ENCODE results near the gene LRP1-AS. TPM values are rescaled to one million over a fixed set of nuclear protein-coding genes. Genes with fewer than 3 reads are reported as not detected.

Gene LRP1-AS
- total RNA-seq, 1 experiment from 2014 or later, result not detected

DNA sequence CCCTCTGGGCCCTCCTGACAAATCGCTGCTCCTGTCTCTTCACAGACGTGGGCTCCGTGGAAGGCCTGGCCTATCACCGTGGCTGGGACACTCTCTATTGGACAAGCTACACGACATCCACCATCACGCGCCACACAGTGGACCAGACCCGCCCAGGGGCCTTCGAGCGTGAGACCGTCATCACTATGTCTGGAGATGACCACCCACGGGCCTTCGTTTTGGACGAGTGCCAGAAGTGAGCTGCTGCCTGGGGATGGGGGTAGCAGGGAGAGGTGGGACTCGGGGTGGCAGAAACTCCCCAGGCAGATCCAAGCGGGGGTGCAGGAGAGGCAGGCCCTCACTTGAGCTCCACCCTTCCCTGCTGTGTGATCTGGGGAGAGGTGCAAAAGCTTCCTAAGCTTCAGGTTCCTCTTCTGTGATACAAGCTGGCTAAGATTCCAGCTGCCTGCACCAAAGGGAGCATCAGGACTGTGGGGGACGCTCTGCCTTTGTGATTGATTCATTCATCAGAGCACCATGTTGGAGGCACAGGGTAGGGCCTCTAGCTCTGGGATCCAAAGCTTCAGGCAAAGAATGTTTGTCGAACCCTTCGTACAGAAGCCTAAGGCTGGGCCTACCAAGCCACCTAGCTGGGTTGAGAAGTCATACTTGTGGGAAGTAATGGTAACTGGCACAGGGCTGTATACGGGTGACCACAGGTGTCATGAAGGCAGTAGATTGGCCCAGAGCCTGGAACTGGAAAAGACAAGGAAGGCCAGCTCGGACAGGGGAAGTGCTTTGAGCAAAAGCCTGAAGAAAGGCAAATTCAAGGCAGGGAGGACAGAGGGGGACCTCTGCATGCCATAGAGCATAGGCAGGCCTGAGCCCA lies 40.0 kb upstream of the LRP1-AS start:
- DNase-seq (ENCODE audit: low spot score), result no peak
- H3K4me1 Mint-ChIP-seq, result peaks cover 4% of the 10 kb centered on the region
- no peak overlapping the region for H3K4me3 Mint-ChIP-seq
- no peaks in the 10 kb centered on the region for H3K27me3 Mint-ChIP-seq (ENCODE audit: low read depth)
- H3K27ac Mint-ChIP-seq, result no peak overlapping the region; the same call in 1 of the 2 replicates
- peaks cover 78% of the 10 kb centered on the region for H3K36me3 Mint-ChIP-seq
- ChIA-PET CTCF (interaction anchor here (1.0 to 4.1 kb wide), 3 partner anchors 12 to 63 kb away, joined by 3 to 34 read pairs (median 5); no protein-coding TSS in a partner anchor), POLR2A (interaction anchor here (0.8 kb wide), 1 partner anchor 19 kb away, joined by 3 read pairs; no protein-coding TSS in a partner anchor)
- peaks cover 5% of the 10 kb centered on the region; the same call in 1 of the 2 replicates for H3K9me3 Mint-ChIP-seq
- no peak for TF ChIP-seq ZNF138 (CRISPR knock-in tag; conservative IDR thresholded peaks at IDR 0.05)
- TF ChIP-seq, protein P1, sequence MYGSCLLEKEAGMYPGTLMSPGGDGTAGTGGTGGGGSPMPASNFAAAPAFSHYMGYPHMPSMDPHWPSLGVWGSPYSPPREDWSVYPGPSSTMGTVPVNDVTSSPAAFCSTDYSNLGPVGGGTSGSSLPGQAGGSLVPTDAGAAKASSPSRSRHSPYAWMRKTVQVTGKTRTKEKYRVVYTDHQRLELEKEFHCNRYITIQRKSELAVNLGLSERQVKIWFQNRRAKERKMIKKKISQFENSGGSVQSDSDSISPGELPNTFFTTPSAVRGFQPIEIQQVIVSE (CRISPR knock-in tag; IDR thresholded peaks at IDR 0.05; ENCODE audit: borderline replicate concordance), result no peak
- TF ChIP-seq, protein P2, sequence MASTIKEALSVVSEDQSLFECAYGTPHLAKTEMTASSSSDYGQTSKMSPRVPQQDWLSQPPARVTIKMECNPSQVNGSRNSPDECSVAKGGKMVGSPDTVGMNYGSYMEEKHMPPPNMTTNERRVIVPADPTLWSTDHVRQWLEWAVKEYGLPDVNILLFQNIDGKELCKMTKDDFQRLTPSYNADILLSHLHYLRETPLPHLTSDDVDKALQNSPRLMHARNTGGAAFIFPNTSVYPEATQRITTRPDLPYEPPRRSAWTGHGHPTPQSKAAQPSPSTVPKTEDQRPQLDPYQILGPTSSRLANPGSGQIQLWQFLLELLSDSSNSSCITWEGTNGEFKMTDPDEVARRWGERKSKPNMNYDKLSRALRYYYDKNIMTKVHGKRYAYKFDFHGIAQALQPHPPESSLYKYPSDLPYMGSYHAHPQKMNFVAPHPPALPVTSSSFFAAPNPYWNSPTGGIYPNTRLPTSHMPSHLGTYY (CRISPR knock-in tag; IDR thresholded peaks at IDR 0.05), result no peak
- TF ChIP-seq ETV6 (CRISPR knock-in tag; IDR thresholded peaks at IDR 0.05), result no peak
- TF ChIP-seq, protein P3, sequence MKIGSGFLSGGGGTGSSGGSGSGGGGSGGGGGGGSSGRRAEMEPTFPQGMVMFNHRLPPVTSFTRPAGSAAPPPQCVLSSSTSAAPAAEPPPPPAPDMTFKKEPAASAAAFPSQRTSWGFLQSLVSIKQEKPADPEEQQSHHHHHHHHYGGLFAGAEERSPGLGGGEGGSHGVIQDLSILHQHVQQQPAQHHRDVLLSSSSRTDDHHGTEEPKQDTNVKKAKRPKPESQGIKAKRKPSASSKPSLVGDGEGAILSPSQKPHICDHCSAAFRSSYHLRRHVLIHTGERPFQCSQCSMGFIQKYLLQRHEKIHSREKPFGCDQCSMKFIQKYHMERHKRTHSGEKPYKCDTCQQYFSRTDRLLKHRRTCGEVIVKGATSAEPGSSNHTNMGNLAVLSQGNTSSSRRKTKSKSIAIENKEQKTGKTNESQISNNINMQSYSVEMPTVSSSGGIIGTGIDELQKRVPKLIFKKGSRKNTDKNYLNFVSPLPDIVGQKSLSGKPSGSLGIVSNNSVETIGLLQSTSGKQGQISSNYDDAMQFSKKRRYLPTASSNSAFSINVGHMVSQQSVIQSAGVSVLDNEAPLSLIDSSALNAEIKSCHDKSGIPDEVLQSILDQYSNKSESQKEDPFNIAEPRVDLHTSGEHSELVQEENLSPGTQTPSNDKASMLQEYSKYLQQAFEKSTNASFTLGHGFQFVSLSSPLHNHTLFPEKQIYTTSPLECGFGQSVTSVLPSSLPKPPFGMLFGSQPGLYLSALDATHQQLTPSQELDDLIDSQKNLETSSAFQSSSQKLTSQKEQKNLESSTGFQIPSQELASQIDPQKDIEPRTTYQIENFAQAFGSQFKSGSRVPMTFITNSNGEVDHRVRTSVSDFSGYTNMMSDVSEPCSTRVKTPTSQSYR (CRISPR knock-in tag; IDR thresholded peaks at IDR 0.05), result no peak
- no peak for TF ChIP-seq ZNF396 (CRISPR knock-in tag; IDR thresholded peaks at IDR 0.05; ENCODE audit: borderline replicate concordance)
- TF ChIP-seq, protein P4, sequence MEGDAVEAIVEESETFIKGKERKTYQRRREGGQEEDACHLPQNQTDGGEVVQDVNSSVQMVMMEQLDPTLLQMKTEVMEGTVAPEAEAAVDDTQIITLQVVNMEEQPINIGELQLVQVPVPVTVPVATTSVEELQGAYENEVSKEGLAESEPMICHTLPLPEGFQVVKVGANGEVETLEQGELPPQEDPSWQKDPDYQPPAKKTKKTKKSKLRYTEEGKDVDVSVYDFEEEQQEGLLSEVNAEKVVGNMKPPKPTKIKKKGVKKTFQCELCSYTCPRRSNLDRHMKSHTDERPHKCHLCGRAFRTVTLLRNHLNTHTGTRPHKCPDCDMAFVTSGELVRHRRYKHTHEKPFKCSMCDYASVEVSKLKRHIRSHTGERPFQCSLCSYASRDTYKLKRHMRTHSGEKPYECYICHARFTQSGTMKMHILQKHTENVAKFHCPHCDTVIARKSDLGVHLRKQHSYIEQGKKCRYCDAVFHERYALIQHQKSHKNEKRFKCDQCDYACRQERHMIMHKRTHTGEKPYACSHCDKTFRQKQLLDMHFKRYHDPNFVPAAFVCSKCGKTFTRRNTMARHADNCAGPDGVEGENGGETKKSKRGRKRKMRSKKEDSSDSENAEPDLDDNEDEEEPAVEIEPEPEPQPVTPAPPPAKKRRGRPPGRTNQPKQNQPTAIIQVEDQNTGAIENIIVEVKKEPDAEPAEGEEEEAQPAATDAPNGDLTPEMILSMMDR (IDR thresholded peaks at IDR 0.05), result no peak
- ATAC-seq, result no peak

DNA sequence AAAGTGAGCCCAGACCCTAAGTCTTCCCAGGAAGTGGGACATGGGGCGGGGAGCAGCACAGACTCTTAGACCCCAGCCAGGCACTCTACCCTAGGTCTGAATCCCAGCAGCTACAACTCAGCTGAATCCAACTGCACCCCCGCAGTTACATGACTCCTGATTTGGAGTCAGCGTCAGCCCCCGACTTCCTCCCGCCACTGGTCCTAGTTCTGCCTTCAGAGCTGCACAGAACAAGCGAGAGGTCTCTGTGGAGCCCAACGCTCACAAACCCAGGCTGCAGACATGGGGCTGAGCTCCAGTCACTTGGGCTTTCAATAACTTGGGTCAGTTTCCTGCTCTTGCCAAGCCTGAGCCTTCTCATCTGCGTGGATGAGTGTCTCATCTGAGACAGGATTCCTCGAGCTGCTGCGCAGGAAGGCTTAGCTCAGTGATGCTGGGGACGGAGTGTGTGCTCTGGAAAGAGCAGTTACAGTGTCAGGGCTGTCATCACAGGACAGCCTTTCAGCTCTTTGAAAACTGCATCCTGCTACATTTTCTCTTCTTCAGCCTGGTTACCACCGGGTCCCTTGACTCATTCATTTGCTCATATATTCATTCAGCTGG lies 38.6 kb upstream of the LRP1-AS start:
- POLR2A ChIA-PET, result no interaction called here
- Mint-ChIP-seq H3K9me3 (no peaks in the 10 kb centered on the region), H3K27me3 (ENCODE audit: low read depth) (no peaks in the 10 kb centered on the region), H3K36me3 (peaks cover 63% of the 10 kb centered on the region), H3K4me3 (no peak overlapping the region), H3K27ac (no peak overlapping the region), H3K4me1 (peaks cover 4% of the 10 kb centered on the region)
- DNase-seq (ENCODE audit: low spot score) (no peak), ATAC-seq (no peak)
- CTCF ChIA-PET, result interaction anchor here (0.7 to 4.1 kb wide), 5 partner anchors 10 to 117 kb away, joined by 3 to 34 read pairs (median 4); no protein-coding TSS in a partner anchor
- TF ChIP-seq, protein P5, sequence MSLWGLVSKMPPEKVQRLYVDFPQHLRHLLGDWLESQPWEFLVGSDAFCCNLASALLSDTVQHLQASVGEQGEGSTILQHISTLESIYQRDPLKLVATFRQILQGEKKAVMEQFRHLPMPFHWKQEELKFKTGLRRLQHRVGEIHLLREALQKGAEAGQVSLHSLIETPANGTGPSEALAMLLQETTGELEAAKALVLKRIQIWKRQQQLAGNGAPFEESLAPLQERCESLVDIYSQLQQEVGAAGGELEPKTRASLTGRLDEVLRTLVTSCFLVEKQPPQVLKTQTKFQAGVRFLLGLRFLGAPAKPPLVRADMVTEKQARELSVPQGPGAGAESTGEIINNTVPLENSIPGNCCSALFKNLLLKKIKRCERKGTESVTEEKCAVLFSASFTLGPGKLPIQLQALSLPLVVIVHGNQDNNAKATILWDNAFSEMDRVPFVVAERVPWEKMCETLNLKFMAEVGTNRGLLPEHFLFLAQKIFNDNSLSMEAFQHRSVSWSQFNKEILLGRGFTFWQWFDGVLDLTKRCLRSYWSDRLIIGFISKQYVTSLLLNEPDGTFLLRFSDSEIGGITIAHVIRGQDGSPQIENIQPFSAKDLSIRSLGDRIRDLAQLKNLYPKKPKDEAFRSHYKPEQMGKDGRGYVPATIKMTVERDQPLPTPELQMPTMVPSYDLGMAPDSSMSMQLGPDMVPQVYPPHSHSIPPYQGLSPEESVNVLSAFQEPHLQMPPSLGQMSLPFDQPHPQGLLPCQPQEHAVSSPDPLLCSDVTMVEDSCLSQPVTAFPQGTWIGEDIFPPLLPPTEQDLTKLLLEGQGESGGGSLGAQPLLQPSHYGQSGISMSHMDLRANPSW (CRISPR knock-in tag; conservative IDR thresholded peaks at IDR 0.05; ENCODE audit: low read depth), result no peak
- TF ChIP-seq, protein P6, sequence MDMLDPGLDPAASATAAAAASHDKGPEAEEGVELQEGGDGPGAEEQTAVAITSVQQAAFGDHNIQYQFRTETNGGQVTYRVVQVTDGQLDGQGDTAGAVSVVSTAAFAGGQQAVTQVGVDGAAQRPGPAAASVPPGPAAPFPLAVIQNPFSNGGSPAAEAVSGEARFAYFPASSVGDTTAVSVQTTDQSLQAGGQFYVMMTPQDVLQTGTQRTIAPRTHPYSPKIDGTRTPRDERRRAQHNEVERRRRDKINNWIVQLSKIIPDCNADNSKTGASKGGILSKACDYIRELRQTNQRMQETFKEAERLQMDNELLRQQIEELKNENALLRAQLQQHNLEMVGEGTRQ (CRISPR knock-in tag; IDR thresholded peaks at IDR 0.05), result no peak
- TF ChIP-seq FOXK1 (CRISPR knock-in tag; IDR thresholded peaks at IDR 0.05) (no peak), NFATC4 (CRISPR knock-in tag; IDR thresholded peaks at IDR 0.05) (no peak), ZNF219 (CRISPR knock-in tag; IDR thresholded peaks at IDR 0.05; ENCODE audit: borderline replicate concordance) (no peak)
- TF ChIP-seq, protein P7, sequence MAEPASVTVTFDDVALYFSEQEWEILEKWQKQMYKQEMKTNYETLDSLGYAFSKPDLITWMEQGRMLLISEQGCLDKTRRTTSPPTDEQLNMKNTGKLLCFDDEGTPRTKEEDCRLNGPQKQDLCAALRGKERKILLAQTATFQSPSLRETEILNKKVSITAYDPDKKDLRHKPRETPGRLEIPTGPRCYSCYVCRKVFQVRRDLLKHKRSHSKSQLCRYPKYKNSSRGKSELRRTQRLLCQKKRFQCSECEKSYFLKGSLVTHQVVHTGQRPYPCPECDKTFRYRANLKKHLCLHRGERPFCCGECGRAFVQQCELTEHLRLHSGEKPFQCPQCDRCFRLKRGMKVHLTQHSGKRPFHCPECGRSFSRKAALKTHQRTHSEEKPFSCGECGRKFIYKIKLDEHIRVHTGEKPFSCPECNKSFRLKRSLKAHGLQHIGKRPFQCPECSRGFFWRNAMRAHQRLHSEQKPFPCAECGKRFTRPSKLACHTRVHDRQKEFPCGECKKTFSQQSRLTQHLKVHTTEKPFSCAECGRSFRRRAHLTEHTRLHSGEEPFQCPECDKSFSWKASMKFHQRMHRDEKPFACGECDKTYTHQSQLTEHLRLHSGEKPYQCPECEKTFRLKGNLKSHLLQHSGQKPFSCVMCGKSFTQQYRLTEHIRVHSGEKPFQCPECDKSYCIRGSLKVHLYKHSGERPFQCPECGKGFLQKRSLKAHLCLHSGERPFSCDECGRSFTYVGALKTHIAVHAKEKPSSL (CRISPR knock-in tag; conservative IDR thresholded peaks at IDR 0.05), result no peak
- TF ChIP-seq, protein P8, sequence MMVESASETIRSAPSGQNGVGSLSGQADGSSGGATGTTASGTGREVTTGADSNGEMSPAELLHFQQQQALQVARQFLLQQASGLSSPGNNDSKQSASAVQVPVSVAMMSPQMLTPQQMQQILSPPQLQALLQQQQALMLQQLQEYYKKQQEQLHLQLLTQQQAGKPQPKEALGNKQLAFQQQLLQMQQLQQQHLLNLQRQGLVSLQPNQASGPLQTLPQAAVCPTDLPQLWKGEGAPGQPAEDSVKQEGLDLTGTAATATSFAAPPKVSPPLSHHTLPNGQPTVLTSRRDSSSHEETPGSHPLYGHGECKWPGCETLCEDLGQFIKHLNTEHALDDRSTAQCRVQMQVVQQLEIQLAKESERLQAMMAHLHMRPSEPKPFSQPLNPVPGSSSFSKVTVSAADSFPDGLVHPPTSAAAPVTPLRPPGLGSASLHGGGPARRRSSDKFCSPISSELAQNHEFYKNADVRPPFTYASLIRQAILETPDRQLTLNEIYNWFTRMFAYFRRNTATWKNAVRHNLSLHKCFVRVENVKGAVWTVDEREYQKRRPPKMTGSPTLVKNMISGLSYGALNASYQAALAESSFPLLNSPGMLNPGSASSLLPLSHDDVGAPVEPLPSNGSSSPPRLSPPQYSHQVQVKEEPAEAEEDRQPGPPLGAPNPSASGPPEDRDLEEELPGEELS (CRISPR knock-in tag; IDR thresholded peaks at IDR 0.05), result no peak

Measured in WTC11 (cell line).